BE2C (cell line): ENCODE measurements around the gene SH2D1A. TPM values are rescaled to one million over a fixed set of nuclear protein-coding genes. Genes with fewer than 3 reads are reported as not detected.
"Not testable (repeated sequence)": the region's sequence is repeated elsewhere in the genome, so short reads cannot be mapped to it uniquely, and the experiment has no call there.

Source experiments
- DNase-seq: peaks from one replicate; pipeline ENCODE4 v3.0.0-alpha.2; 2020
- H3K27me3 ChIP-seq: fragments of 250-450 bp; sonication (Bioruptor Pico); 2 replicates; pipeline ENCODE4 v1.5.1; 2020; ENCODE audit warnings: mild to moderate bottlenecking
- H3K36me3 ChIP-seq: fragments of 250-450 bp; sonication (Bioruptor Pico); 2 replicates; pipeline ENCODE4 v1.5.1; 2020; ENCODE audit warnings: mild to moderate bottlenecking
- H3K4me1 ChIP-seq: fragments of 250-450 bp; sonication (Bioruptor Pico); 2 replicates; pipeline ENCODE4 v1.5.1; 2020
- H3K4me3 ChIP-seq: 2 replicates; pipeline ENCODE4 v1.5.1; 2011; ENCODE audit warnings: low read depth, low read length
- H3K9me3 ChIP-seq: fragments of 250-450 bp; sonication (Bioruptor Pico); 2 replicates; pipeline ENCODE4 v1.5.1; 2020
- polyA plus RNA-seq: library from polyadenylated mRNA; unstranded; fragments of >200 nt; gene quantifications from one replicate; pipeline ENCODE4 v1.2.1, GENCODE V29; 2012; ENCODE audit warnings: low read depth, missing spikeins; ENCODE audit not compliant: insufficient read length, insufficient read depth
- TF ChIP-seq, protein P1 (sequence below): IDR thresholded peaks from 2 replicates; pipeline ENCODE4 v1.5.1; 2012; ENCODE audit warnings: mild to moderate bottlenecking, low read depth, low read length

SH2D1A gene
- polyA plus RNA-seq: not detected

DNA sequence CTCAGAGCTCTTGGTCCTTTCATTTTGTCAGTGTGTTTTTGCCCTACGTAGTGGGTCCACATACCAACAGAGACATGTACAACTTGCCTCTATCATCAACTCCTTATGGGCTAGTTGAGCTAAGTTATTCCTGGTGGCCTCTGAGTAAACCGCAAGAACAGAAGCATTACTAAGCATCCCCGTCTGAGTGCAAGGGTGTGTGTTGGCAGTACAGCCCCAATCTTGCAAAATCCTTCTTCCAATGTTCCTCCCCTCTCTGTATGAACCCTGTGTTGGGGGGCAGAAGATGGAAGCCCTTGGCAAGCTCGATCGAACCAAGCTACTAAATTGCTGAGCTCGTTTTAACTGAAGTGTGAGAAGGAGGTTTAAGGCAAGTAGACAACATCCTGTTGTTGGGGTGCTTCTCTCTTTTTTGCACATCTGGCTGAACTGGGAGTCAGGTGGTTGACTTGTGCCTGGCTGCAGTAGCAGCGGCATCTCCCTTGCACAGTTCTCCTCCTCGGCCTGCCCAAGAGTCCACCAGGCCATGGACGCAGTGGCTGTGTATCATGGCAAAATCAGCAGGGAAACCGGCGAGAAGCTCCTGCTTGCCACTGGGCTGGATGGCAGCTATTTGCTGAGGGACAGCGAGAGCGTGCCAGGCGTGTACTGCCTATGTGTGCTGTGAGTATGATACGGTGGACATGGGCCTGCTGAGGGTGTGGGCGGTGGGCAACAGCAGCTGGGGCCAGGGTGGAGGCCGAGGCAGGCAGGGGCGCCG, at the start of gene SH2D1A:
SH2D1A (plus strand) TSS at position 447 of the 760 bp plus-strand sequence; CDS start at position 527, 80 bp downstream.
- Histone ChIP-seq H3K9me3 (no peaks in the 10 kb centered on the region), H3K36me3 (no peaks in the 10 kb centered on the region), H3K27me3 (no peaks in the 10 kb centered on the region), H3K4me3 (no peak within 1 kb of the TSS), H3K4me1 (no peaks in the 10 kb centered on the region)
- TF ChIP-seq, protein P1, sequence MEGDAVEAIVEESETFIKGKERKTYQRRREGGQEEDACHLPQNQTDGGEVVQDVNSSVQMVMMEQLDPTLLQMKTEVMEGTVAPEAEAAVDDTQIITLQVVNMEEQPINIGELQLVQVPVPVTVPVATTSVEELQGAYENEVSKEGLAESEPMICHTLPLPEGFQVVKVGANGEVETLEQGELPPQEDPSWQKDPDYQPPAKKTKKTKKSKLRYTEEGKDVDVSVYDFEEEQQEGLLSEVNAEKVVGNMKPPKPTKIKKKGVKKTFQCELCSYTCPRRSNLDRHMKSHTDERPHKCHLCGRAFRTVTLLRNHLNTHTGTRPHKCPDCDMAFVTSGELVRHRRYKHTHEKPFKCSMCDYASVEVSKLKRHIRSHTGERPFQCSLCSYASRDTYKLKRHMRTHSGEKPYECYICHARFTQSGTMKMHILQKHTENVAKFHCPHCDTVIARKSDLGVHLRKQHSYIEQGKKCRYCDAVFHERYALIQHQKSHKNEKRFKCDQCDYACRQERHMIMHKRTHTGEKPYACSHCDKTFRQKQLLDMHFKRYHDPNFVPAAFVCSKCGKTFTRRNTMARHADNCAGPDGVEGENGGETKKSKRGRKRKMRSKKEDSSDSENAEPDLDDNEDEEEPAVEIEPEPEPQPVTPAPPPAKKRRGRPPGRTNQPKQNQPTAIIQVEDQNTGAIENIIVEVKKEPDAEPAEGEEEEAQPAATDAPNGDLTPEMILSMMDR: no peak
- no peak for DNase-seq

DNA sequence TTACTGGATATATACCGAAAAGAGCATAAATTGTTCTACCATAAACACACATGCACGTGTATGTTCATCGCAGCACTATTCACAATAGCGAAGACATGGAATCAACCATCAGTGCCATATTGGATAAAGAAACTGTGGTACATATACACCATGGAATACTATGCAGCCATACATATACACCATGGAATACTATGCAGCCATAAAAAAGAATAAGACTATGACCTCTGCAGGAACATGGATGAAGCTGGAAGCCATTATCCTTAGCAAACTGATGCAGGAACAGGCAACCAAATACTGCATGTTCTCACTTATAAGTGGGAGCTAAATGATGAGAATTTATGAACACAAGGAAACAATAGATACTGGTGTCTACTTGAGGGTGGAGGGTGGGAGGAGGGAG, 47.0 kb upstream of the SH2D1A start:
- H3K4me3 ChIP-seq, H3K9me3 ChIP-seq, H3K27me3 ChIP-seq, H3K36me3 ChIP-seq, DNase-seq, H3K4me1 ChIP-seq: not testable (repeated sequence)

DNA sequence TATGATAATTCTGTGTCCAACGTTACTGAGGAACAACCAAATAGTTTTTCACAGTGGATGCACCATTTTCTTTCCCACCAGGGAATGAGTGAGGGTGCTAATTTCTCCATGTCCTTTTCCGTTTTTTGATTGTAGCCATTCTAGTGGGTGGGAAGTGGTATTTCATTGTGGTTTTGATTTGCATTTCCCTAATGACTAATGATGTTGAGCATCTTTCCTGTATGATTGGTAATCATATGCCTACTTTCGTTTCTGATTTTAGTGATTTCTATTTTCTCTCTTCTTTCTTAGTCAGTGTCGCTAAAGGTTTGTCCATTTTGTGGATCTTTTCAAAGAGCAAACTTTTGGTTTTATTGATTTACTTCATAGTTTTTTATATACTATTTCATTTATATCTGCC, 46.0 kb upstream of the SH2D1A start:
- Histone ChIP-seq H3K36me3 (no peaks in the 10 kb centered on the region), H3K4me3 (no peak overlapping the region), H3K4me1 (no peaks in the 10 kb centered on the region), H3K27me3 (no peaks in the 10 kb centered on the region), H3K9me3 (no peaks in the 10 kb centered on the region)
- TF ChIP-seq, protein P1: no peak
- no peak for DNase-seq

DNA sequence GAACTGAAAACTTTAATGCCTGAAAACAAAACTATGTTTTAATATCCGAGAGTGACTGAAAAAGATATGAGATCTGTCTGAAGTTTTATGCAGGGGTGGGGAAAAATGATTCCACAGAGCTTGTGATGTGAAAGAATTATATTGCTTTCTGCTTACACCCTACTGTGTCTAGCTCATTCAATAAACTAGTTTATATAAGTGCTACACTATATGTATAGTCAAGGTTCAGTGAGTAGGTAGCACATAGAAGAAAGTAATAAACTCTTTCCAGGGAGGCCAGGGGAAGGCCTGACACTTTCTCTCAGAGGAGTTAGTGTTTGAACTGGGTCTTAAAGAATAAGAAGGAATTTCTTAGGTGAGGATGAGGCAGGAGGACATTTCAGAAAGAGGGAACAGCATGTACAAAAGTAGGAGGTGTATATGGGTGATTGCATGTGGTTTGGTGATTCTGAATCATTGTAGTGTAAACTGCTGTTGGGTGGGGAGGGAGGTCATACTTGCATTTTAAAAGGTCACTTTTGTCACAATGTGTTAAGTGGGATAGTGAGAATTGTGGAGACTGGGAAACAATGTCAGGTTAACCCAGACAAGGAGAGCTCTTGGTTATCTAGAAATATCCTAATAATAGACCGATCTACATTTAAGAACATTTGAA, 39.0 kb upstream of the SH2D1A start:
- H3K4me1 ChIP-seq: no peaks in the 10 kb centered on the region
- no peaks in the 10 kb centered on the region for H3K36me3 ChIP-seq
- no peak for DNase-seq
- H3K9me3 ChIP-seq: no peaks in the 10 kb centered on the region
- H3K4me3 ChIP-seq: no peak overlapping the region
- no peaks in the 10 kb centered on the region for H3K27me3 ChIP-seq
- TF ChIP-seq, protein P1: no peak

DNA sequence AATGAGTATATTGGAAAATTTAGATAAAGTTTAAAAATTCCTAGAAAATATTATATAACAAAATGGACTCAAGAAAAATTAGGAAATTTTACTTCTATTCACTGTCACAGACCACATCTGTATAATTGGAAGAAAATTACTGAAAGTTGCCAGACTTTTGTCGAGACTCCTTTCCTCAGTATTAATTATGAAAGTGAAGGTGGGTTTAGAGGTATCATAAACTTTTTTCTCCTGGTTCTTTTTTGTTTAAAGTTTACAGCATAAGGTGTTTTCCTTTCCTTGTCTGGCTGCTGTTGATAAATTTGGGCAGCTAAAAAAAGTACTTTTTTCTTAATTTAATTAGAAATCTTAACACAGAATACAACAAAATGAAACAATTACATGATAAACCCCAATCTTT, 20.6 kb upstream of the SH2D1A start:
- H3K9me3 ChIP-seq: no peaks in the 10 kb centered on the region
- no peaks in the 10 kb centered on the region for H3K36me3 ChIP-seq
- no peak for DNase-seq
- no peaks in the 10 kb centered on the region for H3K4me1 ChIP-seq
- H3K27me3 ChIP-seq: no peaks in the 10 kb centered on the region
- TF ChIP-seq, protein P1: no peak
- no peak overlapping the region for H3K4me3 ChIP-seq

DNA sequence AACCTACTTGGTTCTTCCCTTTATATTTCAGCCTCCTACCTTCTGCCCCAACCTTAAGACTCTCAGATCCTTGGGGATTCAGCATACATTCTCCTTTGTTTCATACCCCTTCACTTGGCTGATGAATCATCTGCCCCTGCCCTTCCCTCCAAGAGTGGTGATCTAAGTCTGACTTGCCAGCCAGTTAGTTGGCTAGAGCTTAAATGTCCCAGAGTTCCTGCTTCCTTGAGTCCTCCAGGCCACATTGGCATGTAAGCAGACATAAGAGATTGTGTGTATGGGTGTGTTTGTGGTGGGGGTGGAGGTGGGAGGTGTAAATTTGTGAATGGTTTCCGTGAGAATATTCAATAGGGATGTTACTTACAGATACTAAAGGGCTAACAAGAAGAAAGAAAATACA, 17.6 kb upstream of the SH2D1A start:
- Histone ChIP-seq H3K9me3 (no peaks in the 10 kb centered on the region), H3K4me1 (no peaks in the 10 kb centered on the region), H3K36me3 (no peaks in the 10 kb centered on the region), H3K4me3 (no peak overlapping the region), H3K27me3 (no peaks in the 10 kb centered on the region)
- TF ChIP-seq, protein P1: no peak
- DNase-seq: no peak
